ENCODE measurements around the gene NANP.

DNA sequence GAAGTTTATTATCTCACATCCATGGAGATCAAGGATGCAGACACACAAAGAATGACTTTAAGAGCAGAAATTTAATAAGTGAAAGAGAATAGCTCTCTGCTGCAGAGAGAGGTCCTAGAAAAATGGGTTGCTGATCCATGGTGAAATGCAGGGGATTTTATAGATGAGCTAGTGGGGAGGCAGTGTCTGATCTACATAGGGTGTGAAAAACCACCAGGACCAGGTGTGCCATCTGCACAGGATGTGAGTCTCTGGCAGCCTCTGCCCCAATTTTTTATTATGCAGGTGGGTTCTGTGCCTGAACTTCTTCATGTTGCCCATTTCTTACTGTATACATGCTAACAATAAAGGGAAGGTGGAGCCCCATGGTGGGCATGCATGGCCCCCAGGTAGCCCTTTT, 19.9 kb upstream of the NANP start:
- TF ChIP-seq POLR2AphosphoS5 (IDR thresholded peaks at IDR 0.05; ENCODE audit: low read length) (no peak), POLR2A (IDR thresholded peaks at IDR 0.05; ENCODE audit: low read depth, low read length) (no peak), KDM1A (IDR thresholded peaks at IDR 0.05; ENCODE audit: borderline replicate concordance) (no peak)
- TF ChIP-seq, protein P1, sequence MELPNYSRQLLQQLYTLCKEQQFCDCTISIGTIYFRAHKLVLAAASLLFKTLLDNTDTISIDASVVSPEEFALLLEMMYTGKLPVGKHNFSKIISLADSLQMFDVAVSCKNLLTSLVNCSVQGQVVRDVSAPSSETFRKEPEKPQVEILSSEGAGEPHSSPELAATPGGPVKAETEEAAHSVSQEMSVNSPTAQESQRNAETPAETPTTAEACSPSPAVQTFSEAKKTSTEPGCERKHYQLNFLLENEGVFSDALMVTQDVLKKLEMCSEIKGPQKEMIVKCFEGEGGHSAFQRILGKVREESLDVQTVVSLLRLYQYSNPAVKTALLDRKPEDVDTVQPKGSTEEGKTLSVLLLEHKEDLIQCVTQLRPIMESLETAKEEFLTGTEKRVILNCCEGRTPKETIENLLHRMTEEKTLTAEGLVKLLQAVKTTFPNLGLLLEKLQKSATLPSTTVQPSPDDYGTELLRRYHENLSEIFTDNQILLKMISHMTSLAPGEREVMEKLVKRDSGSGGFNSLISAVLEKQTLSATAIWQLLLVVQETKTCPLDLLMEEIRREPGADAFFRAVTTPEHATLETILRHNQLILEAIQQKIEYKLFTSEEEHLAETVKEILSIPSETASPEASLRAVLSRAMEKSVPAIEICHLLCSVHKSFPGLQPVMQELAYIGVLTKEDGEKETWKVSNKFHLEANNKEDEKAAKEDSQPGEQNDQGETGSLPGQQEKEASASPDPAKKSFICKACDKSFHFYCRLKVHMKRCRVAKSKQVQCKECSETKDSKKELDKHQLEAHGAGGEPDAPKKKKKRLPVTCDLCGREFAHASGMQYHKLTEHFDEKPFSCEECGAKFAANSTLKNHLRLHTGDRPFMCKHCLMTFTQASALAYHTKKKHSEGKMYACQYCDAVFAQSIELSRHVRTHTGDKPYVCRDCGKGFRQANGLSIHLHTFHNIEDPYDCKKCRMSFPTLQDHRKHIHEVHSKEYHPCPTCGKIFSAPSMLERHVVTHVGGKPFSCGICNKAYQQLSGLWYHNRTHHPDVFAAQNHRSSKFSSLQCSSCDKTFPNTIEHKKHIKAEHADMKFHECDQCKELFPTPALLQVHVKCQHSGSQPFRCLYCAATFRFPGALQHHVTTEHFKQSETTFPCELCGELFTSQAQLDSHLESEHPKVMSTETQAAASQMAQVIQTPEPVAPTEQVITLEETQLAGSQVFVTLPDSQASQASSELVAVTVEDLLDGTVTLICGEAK (IDR thresholded peaks at IDR 0.05; ENCODE audit: borderline replicate concordance): no peak

Measured in GM12878 (cell line).